Upper lobe of right lung (tissue), 1 donor: ENCODE data around the gene TRIP10. TPM values are rescaled to one million over a fixed set of nuclear protein-coding genes. Genes with fewer than 3 reads are reported as not detected.
"Not testable (repeated sequence)": the region's sequence is repeated elsewhere in the genome, so short reads cannot be mapped to it uniquely, and the experiment has no call there.

Experiments
- ATAC-seq: fragments of 200-7000 bp; cut with Tn5 transposase; one replicate; pipeline ENCODE4 v1.9.1; 2020; ENCODE audit warnings: mild to moderate bottlenecking, moderate library complexity
- DNase-seq: peaks from one replicate; pipeline ENCODE4 v3.0.0-alpha.2; 2020
- H3K27ac ChIP-seq: fragments of 200-600 bp; one replicate; pipeline ENCODE4 v1.8.0; 2022
- H3K27me3 ChIP-seq: fragments of 200-600 bp; one replicate; pipeline ENCODE4 v1.8.0; 2022; ENCODE audit warnings: mild to moderate bottlenecking
- H3K36me3 ChIP-seq: fragments of 200-600 bp; one replicate; pipeline ENCODE4 v1.8.0; 2022
- H3K4me1 ChIP-seq: fragments of 200-600 bp; one replicate; pipeline ENCODE4 v1.8.0; 2022
- H3K4me3 ChIP-seq: fragments of 200-600 bp; one replicate; pipeline ENCODE4 v1.8.0; 2022; ENCODE audit warnings: mild to moderate bottlenecking
- H3K9me3 ChIP-seq: fragments of 200-600 bp; one replicate; pipeline ENCODE4 v1.8.0; 2022
- CTCF ChIP-seq: fragments of 200-600 bp; IDR thresholded peaks from one replicate; pipeline ENCODE4 v1.8.0; 2022; ENCODE audit warnings: antibody characterized with exemption
- intact Hi-C: fragments of 100-400 bp; cut with DNase I; formaldehyde crosslinking; loops from one replicate; pipeline ENCODE4 v1.11.0; 2022
- total RNA-seq: library from RNA; stranded (reverse); fragmentation: NEBNext Ultra II Directional; extraction: Animal tissue kit (Norgen Biotek cat#: 25700); gene quantifications from one replicate; pipeline ENCODE4 v1.2.1, GENCODE V29; 2021
- donor health status: DM: no; HTN: yes; CAD: no; lungs with severe emphysema.

The TRIP10 gene
- total RNA-seq, 1 donor from 2014 or later, result 88.1 TPM

GRCh38 chr19:6760606-6761005 is 21.1 kb downstream of the TRIP10 start:
- Histone ChIP-seq H3K36me3 (peaks cover 3% of the 10 kb centered on the region), H3K4me1 (peaks cover 3% of the 10 kb centered on the region), H3K9me3 (no peaks in the 10 kb centered on the region), H3K27ac (no peak overlapping the region), H3K4me3 (no peak overlapping the region), H3K27me3 (no peaks in the 10 kb centered on the region)
- ATAC-seq (no peak), DNase-seq (no peak)
- intact Hi-C loops, result no loop called here
- no peak for TF ChIP-seq CTCF

- Histone ChIP-seq H3K9me3 (no peaks in the 10 kb centered on the region), H3K4me1 (peaks cover 8% of the 10 kb centered on the region), H3K4me3 (no peak overlapping the region), H3K36me3 (no peaks in the 10 kb centered on the region), H3K27ac (no peak overlapping the region), H3K27me3 (no peaks in the 10 kb centered on the region)
- no peak for ATAC-seq
- intact Hi-C loops, result no loop called here
- DNase-seq, result no peak
- no peak for TF ChIP-seq CTCF
Observed at GRCh38 chr19:6761053-6761676, 21.7 kb downstream of the TRIP10 start.

- H3K9me3 ChIP-seq, H3K27me3 ChIP-seq, H3K27ac ChIP-seq, H3K36me3 ChIP-seq, intact Hi-C loops, H3K4me3 ChIP-seq, ATAC-seq, DNase-seq: not testable (repeated sequence)
- H3K4me1 ChIP-seq, result peaks cover 17% of the 10 kb centered on the region
Observed at GRCh38 chr19:6762253-6762797, 22.8 kb downstream of the TRIP10 start.

GRCh38 chr19:6765738-6766356 is 26.4 kb downstream of the TRIP10 start:
- peaks cover 17% of the 10 kb centered on the region for H3K4me1 ChIP-seq
- peak overlapping the region; percentile 54 for H3K4me3 ChIP-seq
- ATAC-seq (peak; percentile 71), DNase-seq (peak; percentile 95)
- H3K27me3 ChIP-seq, result no peaks in the 10 kb centered on the region
- intact Hi-C loops, result no loop called here
- no peaks in the 10 kb centered on the region for H3K36me3 ChIP-seq
- H3K27ac ChIP-seq, result peak overlapping the region; percentile 74
- no peaks in the 10 kb centered on the region for H3K9me3 ChIP-seq
- no peak for TF ChIP-seq CTCF

- Histone ChIP-seq H3K4me3 (peak overlapping the region; percentile 54), H3K4me1 (peaks cover 17% of the 10 kb centered on the region), H3K27ac (peak overlapping the region; percentile 74), H3K36me3 (no peaks in the 10 kb centered on the region), H3K27me3 (no peaks in the 10 kb centered on the region), H3K9me3 (no peaks in the 10 kb centered on the region)
- intact Hi-C loops, result no loop called here
- TF ChIP-seq CTCF, result no peak
- DNase-seq (no peak), ATAC-seq (no peak)
Observed at GRCh38 chr19:6766357-6767080, 27.0 kb downstream of the TRIP10 start.

GRCh38 chr19:6767081-6767356 is 27.5 kb downstream of the TRIP10 start:
- Histone ChIP-seq H3K4me3 (peak overlapping the region; percentile 54), H3K27me3 (no peaks in the 10 kb centered on the region), H3K27ac (peak overlapping the region; percentile 74), H3K9me3 (no peaks in the 10 kb centered on the region), H3K4me1 (peaks cover 17% of the 10 kb centered on the region), H3K36me3 (no peaks in the 10 kb centered on the region)
- DNase-seq, result no peak
- intact Hi-C loops, result no loop called here
- TF ChIP-seq CTCF, result no peak
- peak; percentile 41 for ATAC-seq
